Effector memory CD8-positive, alpha-beta T cell (primary cell): Measurements from ENCODE around the gene VTN.
"Not testable (repeated sequence)": the region's sequence is repeated elsewhere in the genome, so short reads cannot be mapped to it uniquely, and the experiment has no call there.

Experiments used
- ATAC-seq: fragments of 150-1000 bp; cut with Tn5 transposase; replicated peaks from 2 replicates; pipeline ENCODE4 v1.10.0; 2021; ENCODE audit warnings: mild to moderate bottlenecking, moderate library complexity
- DNase-seq, 3 experiments: peaks; one replicate each; pipeline ENCODE4 v3.0.0; 2021
- H3K27ac Mint-ChIP-seq, 2 donors: one replicate each; pipeline ENCODE4 v1.8.0; 2022; ENCODE audit warnings: mild to moderate bottlenecking in 2 of 2, mixed read lengths in 2 of 2, moderate library complexity in 2 of 2
- H3K27me3 Mint-ChIP-seq, 2 donors: one replicate each; pipeline ENCODE4 v1.8.0; 2022; ENCODE audit warnings: mixed read lengths in 2 of 2
- H3K36me3 Mint-ChIP-seq: one replicate; pipeline ENCODE4 v1.8.0; 2022; ENCODE audit warnings: mild to moderate bottlenecking, moderate library complexity, mixed read lengths; ENCODE audit not compliant: insufficient read depth
- H3K4me1 Mint-ChIP-seq, 2 donors: one replicate each; pipeline ENCODE4 v1.8.0; 2022; ENCODE audit warnings: low read depth in 2 of 2, mixed read lengths in 2 of 2
- H3K4me3 Mint-ChIP-seq, 2 donors: one replicate each; pipeline ENCODE4 v1.8.0; 2022; ENCODE audit warnings: mild to moderate bottlenecking in 2 of 2, mixed read lengths in 2 of 2, moderate library complexity in 2 of 2
- H3K9me3 Mint-ChIP-seq, 2 donors: one replicate each; pipeline ENCODE4 v1.8.0; 2022; ENCODE audit warnings: mixed read lengths in 2 of 2

Gene VTN

GRCh38 chr17:28350271-28350670 lies 19.8 kb downstream of the VTN start:
- Mint-ChIP-seq H3K27me3 (no peaks in the 10 kb centered on the region), H3K36me3 (peaks cover 68% of the 10 kb centered on the region), H3K27ac (peak overlapping the region in 1 of 2 donors; percentile 53), H3K9me3 (no peaks in the 10 kb centered on the region), H3K4me3 (no peak overlapping the region), H3K4me1 (no peaks in the 10 kb centered on the region)
- DNase-seq (no peak), ATAC-seq (no peak)

- DNase-seq (no peak), ATAC-seq (no peak)
- H3K27ac Mint-ChIP-seq: no peak overlapping the region
- H3K36me3 Mint-ChIP-seq: peaks cover 74% of the 10 kb centered on the region
- H3K4me3 Mint-ChIP-seq: no peak overlapping the region
- no peaks in the 10 kb centered on the region for H3K9me3 Mint-ChIP-seq
- H3K4me1 Mint-ChIP-seq: no peaks in the 10 kb centered on the region
- H3K27me3 Mint-ChIP-seq: no peaks in the 10 kb centered on the region
Observed at GRCh38 chr17:28348979-28349378, 21.1 kb downstream of the VTN start.

- Mint-ChIP-seq H3K4me1 (no peaks in the 10 kb centered on the region), H3K27me3 (no peaks in the 10 kb centered on the region), H3K4me3 (no peak overlapping the region), H3K27ac (no peak overlapping the region), H3K36me3 (peaks cover 65% of the 10 kb centered on the region), H3K9me3 (no peaks in the 10 kb centered on the region)
- DNase-seq (no peak), ATAC-seq (no peak)
Observed at GRCh38 chr17:28347261-28347891, 22.7 kb downstream of the VTN start.

- Mint-ChIP-seq H3K27ac (no peak overlapping the region), H3K4me3 (no peak overlapping the region), H3K27me3 (no peaks in the 10 kb centered on the region), H3K9me3 (no peaks in the 10 kb centered on the region), H3K4me1 (no peaks in the 10 kb centered on the region), H3K36me3 (peaks cover 64% of the 10 kb centered on the region)
- ATAC-seq (no peak), DNase-seq (no peak)
Observed at GRCh38 chr17:28346746-28347246, 23.3 kb downstream of the VTN start.

- H3K27me3 Mint-ChIP-seq: no peaks in the 10 kb centered on the region
- no peak overlapping the region for H3K27ac Mint-ChIP-seq
- DNase-seq (no peak), ATAC-seq (no peak)
- no peaks in the 10 kb centered on the region for H3K9me3 Mint-ChIP-seq
- peaks cover 0 to 2% of the 10 kb centered on the region in 2 donors for H3K4me1 Mint-ChIP-seq
- H3K36me3 Mint-ChIP-seq: peaks cover 63% of the 10 kb centered on the region
- H3K4me3 Mint-ChIP-seq: no peak overlapping the region
Observed at GRCh38 chr17:28346199-28346580, 23.9 kb downstream of the VTN start.

- peaks cover 63% of the 10 kb centered on the region for H3K36me3 Mint-ChIP-seq
- H3K4me3 Mint-ChIP-seq: no peak overlapping the region
- no peak for ATAC-seq
- H3K9me3 Mint-ChIP-seq: no peaks in the 10 kb centered on the region
- H3K27me3 Mint-ChIP-seq: no peaks in the 10 kb centered on the region
- DNase-seq: no peak
- H3K4me1 Mint-ChIP-seq: peaks cover 0 to 2% of the 10 kb centered on the region in 2 donors
- no peak overlapping the region for H3K27ac Mint-ChIP-seq
Observed at GRCh38 chr17:28345419-28346198, 24.5 kb downstream of the VTN start.

GRCh38 chr17:28344435-28344901 lies 25.6 kb downstream of the VTN start:
- Mint-ChIP-seq H3K4me3 (no peak overlapping the region), H3K4me1 (peaks cover 0 to 2% of the 10 kb centered on the region in 2 donors), H3K27ac (no peak overlapping the region), H3K36me3 (peaks cover 63% of the 10 kb centered on the region), H3K9me3 (no peaks in the 10 kb centered on the region), H3K27me3 (no peaks in the 10 kb centered on the region)
- ATAC-seq (no peak), DNase-seq (no peak)

DNA sequence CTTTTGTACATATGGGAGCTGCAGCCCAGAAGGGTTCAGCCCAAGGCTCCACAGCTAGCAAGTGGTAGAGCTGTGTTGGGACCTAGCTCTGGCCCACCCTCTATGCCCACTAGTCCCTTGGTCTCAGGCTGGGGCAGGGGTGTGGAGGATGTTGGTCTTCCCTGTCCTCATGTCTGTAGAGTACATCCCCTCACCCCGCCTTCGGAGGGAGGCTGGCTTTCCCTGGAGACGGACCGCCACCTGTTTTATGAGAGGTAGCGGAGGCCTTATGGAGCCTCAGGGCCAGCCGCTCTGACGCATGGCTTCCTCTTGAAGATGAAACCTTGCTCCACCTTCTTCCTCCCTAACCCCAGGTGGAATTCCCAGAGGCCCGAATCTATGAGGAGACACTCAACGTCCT lies 26.1 kb downstream of the VTN start:
- Mint-ChIP-seq H3K4me3 (no peak overlapping the region), H3K4me1 (peaks cover 0 to 5% of the 10 kb centered on the region in 2 donors), H3K36me3 (peaks cover 59% of the 10 kb centered on the region), H3K27ac (no peak overlapping the region), H3K27me3 (no peaks in the 10 kb centered on the region), H3K9me3 (no peaks in the 10 kb centered on the region)
- ATAC-seq: no peak
- DNase-seq: no peak

GRCh38 chr17:28343491-28343932 lies 26.6 kb downstream of the VTN start:
- no peak for ATAC-seq
- H3K27me3 Mint-ChIP-seq: no peaks in the 10 kb centered on the region
- peaks cover 60% of the 10 kb centered on the region for H3K36me3 Mint-ChIP-seq
- no peaks in the 10 kb centered on the region for H3K9me3 Mint-ChIP-seq
- no peak overlapping the region for H3K27ac Mint-ChIP-seq
- H3K4me3 Mint-ChIP-seq: no peak overlapping the region
- DNase-seq: no peak
- H3K4me1 Mint-ChIP-seq: peaks cover 3 to 7% of the 10 kb centered on the region in 2 donors

GRCh38 chr17:28342313-28342712 lies 27.8 kb downstream of the VTN start:
- Mint-ChIP-seq H3K4me1 (peaks cover 11 to 15% of the 10 kb centered on the region in 2 donors), H3K27me3 (no peaks in the 10 kb centered on the region), H3K9me3 (no peaks in the 10 kb centered on the region), H3K27ac (peak overlapping the region in 1 of 2 donors; percentile 53), H3K36me3 (peaks cover 53% of the 10 kb centered on the region), H3K4me3 (no peak overlapping the region)
- ATAC-seq: no peak
- DNase-seq: no peak

DNA sequence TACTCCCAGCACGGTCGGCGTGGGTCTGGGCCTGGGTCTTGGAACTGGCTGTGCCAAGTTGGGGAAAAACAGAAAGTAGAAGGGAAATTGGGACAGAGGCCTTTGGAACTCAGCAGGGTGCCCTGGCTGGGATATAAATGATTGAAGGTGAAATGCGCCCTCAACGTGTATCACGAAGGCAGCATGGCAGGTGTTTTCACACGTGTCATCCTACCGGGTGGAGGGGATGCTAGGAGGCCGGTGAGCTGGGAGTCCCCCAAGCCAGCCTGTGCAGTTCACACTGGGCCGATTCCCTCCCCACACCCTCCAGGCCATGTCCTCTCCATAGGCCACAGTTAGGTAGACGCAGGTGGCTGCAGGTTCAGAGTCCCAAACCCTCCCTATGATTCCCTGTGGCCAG lies 28.6 kb downstream of the VTN start:
- H3K4me3 Mint-ChIP-seq: no peak overlapping the region
- H3K9me3 Mint-ChIP-seq: no peaks in the 10 kb centered on the region
- peak overlapping the region in 1 of 2 donors; percentile 53 for H3K27ac Mint-ChIP-seq
- peaks cover 12 to 21% of the 10 kb centered on the region in 2 donors for H3K4me1 Mint-ChIP-seq
- peaks cover 45% of the 10 kb centered on the region for H3K36me3 Mint-ChIP-seq
- ATAC-seq (no peak), DNase-seq (no peak)
- H3K27me3 Mint-ChIP-seq: no peaks in the 10 kb centered on the region

DNA sequence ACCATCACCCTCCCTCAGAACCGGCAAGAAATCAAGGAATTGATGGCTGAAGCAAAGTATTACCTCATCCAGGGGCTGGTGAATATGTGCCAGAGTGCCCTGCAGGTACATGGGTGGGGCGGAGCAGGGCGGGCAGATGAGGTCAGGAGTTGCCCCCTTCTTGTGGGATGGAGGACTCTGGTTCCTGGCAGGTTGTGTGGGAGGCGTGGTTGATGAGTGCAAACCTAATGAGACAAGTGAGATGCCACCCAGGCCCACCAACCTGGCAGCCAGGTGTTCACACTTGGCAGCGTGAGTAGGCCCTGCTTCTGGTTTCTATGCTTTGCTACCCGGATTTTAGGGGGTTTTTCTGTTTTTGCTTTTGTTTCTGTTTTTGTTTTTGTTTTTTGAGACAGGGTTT lies 29.7 kb downstream of the VTN start:
- Mint-ChIP-seq H3K4me3 (no peak overlapping the region), H3K27ac (peak overlapping the region in 1 of 2 donors; percentile 53), H3K9me3 (no peaks in the 10 kb centered on the region), H3K4me1 (peaks cover 17 to 30% of the 10 kb centered on the region in 2 donors), H3K27me3 (no peaks in the 10 kb centered on the region), H3K36me3 (peaks cover 43% of the 10 kb centered on the region)
- DNase-seq (no peak), ATAC-seq (no peak)

GRCh38 chr17:28339431-28339830 lies 30.7 kb downstream of the VTN start:
- Mint-ChIP-seq H3K9me3 (no peaks in the 10 kb centered on the region), H3K27ac (peak overlapping the region in 1 of 2 donors; percentile 53), H3K27me3 (no peaks in the 10 kb centered on the region), H3K4me1 (peaks cover 25 to 30% of the 10 kb centered on the region in 2 donors), H3K4me3 (no peak overlapping the region), H3K36me3 (peaks cover 43% of the 10 kb centered on the region)
- DNase-seq: no peak
- ATAC-seq: no peak

DNA sequence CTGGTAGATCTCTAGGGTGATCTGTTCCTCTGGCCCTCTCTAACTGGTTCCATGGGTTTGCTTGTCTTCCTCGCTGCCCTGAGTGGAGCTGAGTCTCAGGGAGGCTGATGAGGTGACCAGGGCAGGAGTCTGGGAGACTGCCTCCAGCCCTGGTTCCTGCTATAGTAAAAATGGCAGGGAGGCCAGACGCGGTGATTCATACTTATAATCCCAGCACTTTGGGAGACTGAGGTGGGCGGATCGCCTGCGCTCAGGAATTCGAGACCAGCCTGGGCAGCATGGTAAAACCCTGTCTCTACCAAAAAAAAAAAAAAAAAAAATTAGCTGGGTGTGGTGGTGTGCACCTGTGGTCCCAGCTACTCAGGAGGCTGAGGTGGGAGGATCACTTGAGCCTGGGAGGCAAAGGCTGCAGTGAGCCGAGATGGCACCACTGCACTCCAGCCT lies 31.3 kb downstream of the VTN start:
- peaks cover 31 to 36% of the 10 kb centered on the region in 2 donors for H3K4me1 Mint-ChIP-seq

More for the DNA sequence above, 31.3 kb downstream of the VTN start:
- not testable (repeated sequence) for DNase-seq, ATAC-seq, H3K4me3 Mint-ChIP-seq, H3K27me3 Mint-ChIP-seq, H3K9me3 Mint-ChIP-seq
- Mint-ChIP-seq H3K36me3 (peaks cover 37% of the 10 kb centered on the region), H3K27ac (peak overlapping the region in 1 of 2 donors; percentile 67)
